GM23248 (cell line): ENCODE measurements around the gene RGS14. TPM values are rescaled to one million over a fixed set of nuclear protein-coding genes. Genes with fewer than 3 reads are reported as not detected.

ENCODE experiments used
- DNase-seq: peaks from one replicate; pipeline ENCODE4 v3.0.0-alpha.2; 2015
- H2AFZ ChIP-seq: fragments of 200-600 bp; sonication (generic); 2 replicates; pipeline ENCODE4 v1.6.1; 2016; ENCODE audit warnings: antibody characterized with exemption
- H3F3A ChIP-seq: fragments of 200-600 bp; sonication (generic); 2 replicates; pipeline ENCODE4 v1.6.1; 2016; ENCODE audit warnings: mild to moderate bottlenecking, antibody characterized with exemption, mixed run types; ENCODE audit not compliant: insufficient read depth
- H3K27ac ChIP-seq: fragments of 200-600 bp; sonication (generic); 2 replicates; pipeline ENCODE4 v1.5.1; 2016; ENCODE audit warnings: mild to moderate bottlenecking
- H3K27me3 ChIP-seq: fragments of 200-600 bp; sonication (generic); replicated peaks from 2 replicates; pipeline ENCODE4 v1.6.1; 2016; ENCODE audit warnings: mild to moderate bottlenecking; ENCODE audit not compliant: insufficient read depth
- H3K36me3 ChIP-seq: fragments of 200-600 bp; sonication (generic); 2 replicates; pipeline ENCODE4 v1.6.1; 2016; ENCODE audit warnings: low read depth, mild to moderate bottlenecking
- H3K4me1 ChIP-seq: fragments of 200-600 bp; sonication (generic); 2 replicates; pipeline ENCODE4 v1.6.1; 2016; ENCODE audit warnings: mild to moderate bottlenecking; ENCODE audit not compliant: insufficient read depth
- H3K4me2 ChIP-seq: fragments of 200-600 bp; sonication (generic); one replicate; pipeline ENCODE4 v1.6.1; 2016; ENCODE audit warnings: mild to moderate bottlenecking; ENCODE audit not compliant: unreplicated experiment
- H3K4me3 ChIP-seq: fragments of 200-600 bp; sonication (generic); 2 replicates; pipeline ENCODE4 v1.5.1; 2016; ENCODE audit warnings: mild to moderate bottlenecking
- H3K79me2 ChIP-seq: fragments of 200-600 bp; sonication (generic); 2 replicates; pipeline ENCODE4 v1.6.1; 2016; ENCODE audit warnings: mild to moderate bottlenecking; ENCODE audit not compliant: insufficient read depth
- H3K9ac ChIP-seq: fragments of 200-600 bp; sonication (generic); 2 replicates; pipeline ENCODE4 v1.6.1; 2016; ENCODE audit warnings: mild to moderate bottlenecking
- H3K9me2 ChIP-seq: fragments of 200-600 bp; sonication (generic); 2 replicates; pipeline ENCODE4 v1.6.1; 2016; ENCODE audit warnings: mixed run types, mild to moderate bottlenecking, moderate library complexity; ENCODE audit not compliant: insufficient read depth
- H3K9me3 ChIP-seq: fragments of 200-600 bp; sonication (generic); one replicate; pipeline ENCODE4 v1.6.1; 2017; ENCODE audit warnings: low read depth
- H4K20me1 ChIP-seq: fragments of 200-600 bp; sonication (generic); 2 replicates; pipeline ENCODE4 v1.6.0; 2016; ENCODE audit not compliant: insufficient read depth
- EZH2 ChIP-seq: fragments of 200-600 bp; sonication (generic); IDR thresholded peaks from 2 replicates; pipeline ENCODE4 v1.6.1; 2018; ENCODE audit warnings: antibody characterized with exemption, mild to moderate bottlenecking; ENCODE audit not compliant: insufficient read depth, poor library complexity, severe bottlenecking
- EZH2phosphoT487 ChIP-seq: fragments of 200-600 bp; sonication (generic); IDR thresholded peaks from 2 replicates; pipeline ENCODE4 v1.6.1; 2018; ENCODE audit warnings: antibody characterized with exemption, moderate library complexity, mild to moderate bottlenecking, low read depth; ENCODE audit not compliant: insufficient read depth
- WGBS, 2 experiments: methylation state at CpG; one replicate each; pipeline ENCODE4 v1.1.6; 2015 to 2017; ENCODE audit warnings: low lambda C conversion rate in 2 of 2, low coverage in 1 of 2; ENCODE audit errors: missing lambda C conversion rate in 2 of 2; 5-methylcytosine and 5-hydroxymethylcytosine counted together
- in situ Hi-C: fragments of 300-500 bp; cut with MboI; formaldehyde crosslinking; loops from 2 replicates; pipeline ENCODE4 v1.15.0; 2020
- polyA plus RNA-seq: library from polyadenylated mRNA; unstranded; fragments of >200 nt; fragmentation: Nextera tagmentation; extraction: Ambion mirVana; gene quantifications from 2 replicates; pipeline ENCODE4 v1.2.1, GENCODE V29; 2016
- total RNA-seq: library from RNA; depleted of rRNA; stranded (reverse); fragments of >200 nt; shearing (Covaris generic); gene quantifications from 2 replicates; pipeline ENCODE4 v1.2.3, GENCODE V29; 2014

Gene RGS14
- total and polyA plus RNA-seq, 2 experiments from 2014 or later: 2.5 to 6.4 TPM

DNA sequence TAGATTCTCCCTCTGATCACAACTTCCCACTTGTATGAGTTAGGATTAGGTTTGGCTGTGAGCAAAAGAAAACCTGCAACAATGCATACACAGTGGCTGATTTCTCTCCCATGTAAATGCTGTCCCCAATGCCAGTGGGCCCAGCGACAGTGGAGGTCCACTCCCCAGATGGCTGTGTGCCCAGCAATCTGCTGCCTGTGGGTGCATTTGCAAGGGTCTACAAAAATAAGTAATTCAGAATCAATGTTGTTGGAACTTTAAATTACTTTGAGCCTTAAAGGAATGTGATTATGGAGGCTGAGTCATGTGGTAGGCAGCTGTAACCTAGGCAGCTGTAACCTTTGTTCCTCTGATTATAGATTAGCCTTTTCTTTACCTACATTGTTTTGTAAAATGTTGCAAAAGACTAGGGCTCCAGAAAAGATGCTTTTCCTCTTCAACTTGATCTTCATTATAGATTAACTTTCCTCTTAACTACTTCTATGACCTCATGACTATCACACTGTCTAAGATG is 31.8 kb upstream of the RGS14 start:
- H3K9me3 ChIP-seq: no peaks in the 10 kb centered on the region
- in situ Hi-C loops: no loop called here
- H2AFZ ChIP-seq: no peak overlapping the region
- H3K4me1 ChIP-seq: peaks cover 21% of the 10 kb centered on the region
- peaks cover 17% of the 10 kb centered on the region; the same call in 1 of the 2 replicates for H3F3A ChIP-seq
- H3K9ac ChIP-seq: 0 out of 2 replicates have a peak overlapping the region, but pooled peaks have one; percentile 2
- no peaks in the 10 kb centered on the region; the same call in 1 of the 2 replicates for H3K36me3 ChIP-seq
- peak overlapping the region; percentile 11 for H3K4me2 ChIP-seq
- TF ChIP-seq EZH2phosphoT487: no peak
- TF ChIP-seq EZH2: no peak
- DNase-seq: peak; percentile 23
- no peak overlapping the region for H3K4me3 ChIP-seq
- H4K20me1 ChIP-seq: no peaks in the 10 kb centered on the region
- no peaks in the 10 kb centered on the region for H3K9me2 ChIP-seq
- H3K27me3 ChIP-seq: no peaks in the 10 kb centered on the region
- WGBS, 2 experiments: 4 to 5% methylated on average over 1 of the region's 1 CpG
- 0 out of 2 replicates have a peak overlapping the region, but pooled peaks have one; percentile 1 for H3K27ac ChIP-seq
- H3K79me2 ChIP-seq: no peaks in the 10 kb centered on the region; the same call in 1 of the 2 replicates

GRCh38 chr5:177327539-177328522 is 29.9 kb upstream of the RGS14 start:
- in situ Hi-C loops: no loop called here
- peak overlapping the region; percentile 90 for H3K27ac ChIP-seq
- H3K4me3 ChIP-seq: peak overlapping the region; percentile 32
- peak overlapping the region; percentile 86 for H2AFZ ChIP-seq
- H3K9me3 ChIP-seq: no peaks in the 10 kb centered on the region
- H4K20me1 ChIP-seq: no peaks in the 10 kb centered on the region
- H3K4me2 ChIP-seq: peak overlapping the region; percentile 56
- no peaks in the 10 kb centered on the region for H3K9me2 ChIP-seq
- WGBS, 2 experiments: 58 to 59% methylated on average over 28 of the region's 28 CpGs
- H3K9ac ChIP-seq: peak overlapping the region; percentile 66
- H3K27me3 ChIP-seq: no peaks in the 10 kb centered on the region
- H3K79me2 ChIP-seq: no peaks in the 10 kb centered on the region; the same call in 1 of the 2 replicates
- no peaks in the 10 kb centered on the region; the same call in 1 of the 2 replicates for H3K36me3 ChIP-seq
- TF ChIP-seq EZH2phosphoT487 (no peak), EZH2 (no peak)
- peak; percentile 81 for DNase-seq
- H3K4me1 ChIP-seq: peaks cover 21% of the 10 kb centered on the region
- H3F3A ChIP-seq: peaks cover 17% of the 10 kb centered on the region; the same call in 1 of the 2 replicates

DNA sequence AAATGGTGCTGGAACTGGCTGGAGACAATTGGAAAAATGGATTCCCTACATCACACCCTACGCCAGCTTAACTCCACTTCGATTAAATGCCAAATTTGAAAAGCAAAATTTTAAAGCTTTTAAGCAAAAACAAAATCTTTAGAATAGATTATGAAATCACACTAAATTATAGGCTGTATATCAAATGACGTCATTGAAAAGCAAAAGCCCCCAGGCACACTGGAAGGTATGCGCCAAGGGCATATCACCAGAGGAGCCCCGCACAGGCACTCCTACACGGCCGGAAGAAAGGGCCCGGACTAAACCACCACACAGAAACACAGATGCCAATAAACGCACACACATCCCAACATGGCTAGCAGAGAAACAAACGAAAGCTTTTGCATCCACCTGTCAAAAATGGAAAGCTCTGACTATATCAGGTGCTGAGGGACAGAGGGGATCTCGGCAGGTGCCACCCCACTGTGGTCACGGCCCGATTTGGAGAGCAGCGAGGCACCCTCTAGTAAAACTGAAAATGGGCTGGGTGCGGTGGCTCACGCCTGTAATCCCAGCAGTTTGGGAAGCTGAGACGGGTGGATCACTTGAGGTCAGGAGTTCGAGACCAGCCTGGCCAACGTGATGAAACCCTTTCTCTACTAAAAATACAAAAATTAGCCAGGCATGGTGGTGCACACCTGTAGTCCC is 29.0 kb upstream of the RGS14 start:
- Histone ChIP-seq H3K9ac (no peak overlapping the region), H3K27ac (no peak overlapping the region), H3K36me3 (no peaks in the 10 kb centered on the region; the same call in 1 of the 2 replicates), H3K9me3 (no peaks in the 10 kb centered on the region), H3K9me2 (no peaks in the 10 kb centered on the region), H4K20me1 (no peaks in the 10 kb centered on the region), H3K27me3 (no peaks in the 10 kb centered on the region), H3K4me1 (peaks cover 21% of the 10 kb centered on the region), H3K4me2 (no peak overlapping the region), H3K79me2 (no peaks in the 10 kb centered on the region), H3F3A (peaks cover 17% of the 10 kb centered on the region; the same call in 1 of the 2 replicates), H2AFZ (no peak overlapping the region), H3K4me3 (no peak overlapping the region)
- TF ChIP-seq EZH2phosphoT487: no peak
- 90 to 92% methylated on average over 19 of the region's 19 CpGs for WGBS, 2 experiments
- in situ Hi-C loops: no loop called here
- no peak for DNase-seq

DNA sequence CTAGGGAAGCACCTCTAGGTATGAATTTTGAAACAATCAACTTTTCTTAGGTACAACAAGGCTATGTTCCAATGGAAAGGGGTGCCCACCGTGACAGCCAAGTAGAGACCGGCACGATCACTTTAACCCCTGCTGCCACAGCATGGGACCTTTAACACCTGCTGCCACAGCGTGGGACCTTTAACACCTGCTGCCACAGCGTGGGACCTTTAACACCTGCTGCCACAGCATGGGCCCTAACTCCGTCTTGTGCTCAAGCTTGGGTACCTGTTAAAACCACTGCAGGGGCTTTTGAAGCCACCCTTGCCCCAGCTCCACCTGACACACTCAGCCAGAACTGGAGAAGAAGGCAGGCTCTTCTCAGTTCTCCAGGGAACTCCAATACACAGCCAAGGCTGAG is 27.8 kb upstream of the RGS14 start:
- Histone ChIP-seq H3K36me3 (peaks cover 4% of the 10 kb centered on the region; the same call in 1 of the 2 replicates), H3K4me1 (peaks cover 21% of the 10 kb centered on the region), H3K9ac (no peak overlapping the region), H4K20me1 (no peaks in the 10 kb centered on the region), H3K4me3 (no peak overlapping the region), H3K27ac (no peak overlapping the region), H3F3A (peaks cover 17% of the 10 kb centered on the region; the same call in 1 of the 2 replicates), H3K9me3 (no peaks in the 10 kb centered on the region), H2AFZ (no peak overlapping the region), H3K4me2 (no peak overlapping the region), H3K27me3 (no peaks in the 10 kb centered on the region), H3K79me2 (no peaks in the 10 kb centered on the region), H3K9me2 (no peaks in the 10 kb centered on the region)
- no peak for DNase-seq
- TF ChIP-seq EZH2phosphoT487 (no peak), EZH2 (no peak)
- WGBS, 2 experiments: 78 to 85% methylated on average over 6 of the region's 6 CpGs
- in situ Hi-C loops: no loop called here
